Suprapubic skin (tissue), 3 donors: ENCODE data around the gene CNTROB.

Experiments used
- POLR2A ChIP-seq, 2 donors: fragments of 450-650 bp; IDR thresholded peaks; one replicate each; pipeline ENCODE4 v1.6.1; 2017; ENCODE audit warnings: antibody characterized with exemption in 2 of 2, mild to moderate bottlenecking in 2 of 2, moderate library complexity in 2 of 2
- TF ChIP-seq, protein P1 (sequence below), 2 donors: fragments of 200-600 bp in 1 of 2; fragments of 450-650 bp in 1 of 2; sonication (generic) in 1 of 2; IDR thresholded peaks; one replicate each; pipeline ENCODE4 v1.5.1; 2016 to 2019; ENCODE audit warnings: antibody characterized with exemption in 2 of 2, mild to moderate bottlenecking in 1 of 2, moderate library complexity in 1 of 2

DNA sequence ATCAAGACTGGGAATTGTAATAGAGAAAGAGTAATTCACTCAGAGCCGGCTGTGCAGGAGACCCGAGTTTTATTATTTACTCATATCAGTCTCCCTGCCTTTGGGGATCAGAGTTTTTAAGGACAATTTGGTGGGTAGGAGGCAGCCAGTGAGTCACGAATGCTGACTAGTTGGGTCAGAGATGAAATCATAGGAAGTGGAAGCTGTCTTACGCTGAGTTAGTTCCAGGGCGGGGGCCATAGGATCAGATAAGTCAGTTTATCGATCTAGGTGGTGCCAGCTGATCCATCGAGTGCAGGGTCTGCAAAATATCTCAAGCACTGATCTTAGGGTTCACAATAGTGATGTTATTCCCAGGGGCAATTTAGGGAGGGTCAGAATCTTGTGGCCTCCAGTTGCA is 50.2 kb downstream of the CNTROB start:
- TF ChIP-seq POLR2A (IDR thresholded peaks at IDR 0.05) = no peak
- TF ChIP-seq, protein P1, sequence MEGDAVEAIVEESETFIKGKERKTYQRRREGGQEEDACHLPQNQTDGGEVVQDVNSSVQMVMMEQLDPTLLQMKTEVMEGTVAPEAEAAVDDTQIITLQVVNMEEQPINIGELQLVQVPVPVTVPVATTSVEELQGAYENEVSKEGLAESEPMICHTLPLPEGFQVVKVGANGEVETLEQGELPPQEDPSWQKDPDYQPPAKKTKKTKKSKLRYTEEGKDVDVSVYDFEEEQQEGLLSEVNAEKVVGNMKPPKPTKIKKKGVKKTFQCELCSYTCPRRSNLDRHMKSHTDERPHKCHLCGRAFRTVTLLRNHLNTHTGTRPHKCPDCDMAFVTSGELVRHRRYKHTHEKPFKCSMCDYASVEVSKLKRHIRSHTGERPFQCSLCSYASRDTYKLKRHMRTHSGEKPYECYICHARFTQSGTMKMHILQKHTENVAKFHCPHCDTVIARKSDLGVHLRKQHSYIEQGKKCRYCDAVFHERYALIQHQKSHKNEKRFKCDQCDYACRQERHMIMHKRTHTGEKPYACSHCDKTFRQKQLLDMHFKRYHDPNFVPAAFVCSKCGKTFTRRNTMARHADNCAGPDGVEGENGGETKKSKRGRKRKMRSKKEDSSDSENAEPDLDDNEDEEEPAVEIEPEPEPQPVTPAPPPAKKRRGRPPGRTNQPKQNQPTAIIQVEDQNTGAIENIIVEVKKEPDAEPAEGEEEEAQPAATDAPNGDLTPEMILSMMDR (IDR thresholded peaks at IDR 0.05) = no peak
